T follicular helper cell (primary cell): ENCODE results near the gene CFAP157.
"Not testable (repeated sequence)": the region's sequence is repeated elsewhere in the genome, so short reads cannot be mapped to it uniquely, and the experiment has no call there.

ENCODE experiments used
- DNase-seq: peaks from one replicate; pipeline ENCODE4 v3.0.0-alpha.2; 2020; ENCODE audit warnings: low read depth

The CFAP157 gene

GRCh38 chr9:127735530-127736185 is 28.9 kb downstream of the CFAP157 start:
- DNase-seq = no peak

GRCh38 chr9:127738666-127739065 is 31.9 kb downstream of the CFAP157 start:
- no peak for DNase-seq

DNA sequence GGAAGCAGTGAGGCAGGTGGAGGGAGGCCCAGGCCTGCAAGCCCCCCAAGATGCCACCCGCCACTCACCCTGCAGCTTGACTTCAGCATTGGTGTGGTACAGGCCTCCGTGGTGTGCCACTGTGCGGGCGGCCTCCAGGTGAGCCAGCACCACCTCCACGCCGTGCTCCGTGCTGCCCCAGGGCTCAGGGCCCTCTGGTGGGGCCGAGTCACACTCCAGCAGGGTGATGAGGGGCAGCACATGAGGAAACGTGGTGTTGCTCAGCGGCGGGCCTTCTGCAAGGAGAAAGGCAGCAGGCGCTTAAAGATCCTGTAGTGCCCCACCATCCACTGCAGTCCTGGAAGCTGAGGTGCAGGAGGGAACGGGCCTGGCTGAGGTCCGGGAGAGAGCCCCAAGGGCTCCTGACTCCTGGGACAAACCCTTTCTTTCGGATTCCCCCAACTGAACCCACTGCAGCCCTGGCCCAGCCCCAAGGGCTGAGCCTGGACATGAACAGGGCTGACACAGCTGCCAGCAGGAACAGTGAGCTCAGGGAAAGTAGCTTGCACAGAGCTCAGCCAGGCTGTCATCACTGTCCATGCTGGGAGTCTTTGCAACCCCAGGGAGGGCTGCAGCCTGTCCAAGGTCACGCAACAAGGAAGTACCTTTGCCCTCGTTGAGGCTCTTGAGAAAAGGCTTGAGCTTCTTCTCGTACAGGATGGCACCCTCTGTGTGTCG is 33.0 kb downstream of the CFAP157 start:
- DNase-seq = no peak

DNA sequence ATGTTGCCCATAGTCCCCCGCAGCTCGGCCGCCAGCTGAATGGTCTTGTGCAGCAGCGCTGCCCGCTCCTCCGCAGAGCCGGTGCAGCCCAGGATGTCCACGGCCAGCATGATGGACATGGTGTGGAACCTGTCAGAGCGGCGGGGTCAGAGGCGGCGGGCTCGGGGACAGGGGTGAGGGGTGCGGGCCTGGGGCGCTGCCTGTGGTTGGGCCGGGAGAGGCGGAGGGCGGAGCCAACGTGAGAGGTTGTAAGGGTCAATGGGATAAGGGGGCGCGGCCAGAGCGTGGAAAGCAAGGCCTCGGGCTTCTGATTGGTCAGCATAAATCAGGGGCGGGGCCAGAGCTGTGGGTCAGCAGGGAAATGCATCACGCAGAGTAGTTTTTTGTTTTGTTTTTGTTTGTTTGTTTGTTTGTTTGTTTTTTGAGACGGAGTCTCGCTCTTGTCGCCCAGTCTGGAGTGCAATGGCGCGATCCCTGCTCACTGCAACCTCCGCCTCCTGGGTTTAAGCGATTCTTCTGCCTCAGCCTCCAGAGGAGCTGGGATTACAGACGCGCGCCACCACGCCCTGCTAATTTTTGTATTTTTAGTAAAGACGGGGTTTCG is 35.1 kb downstream of the CFAP157 start:
- DNase-seq = no peak

GRCh38 chr9:127742435-127743088 is 35.8 kb downstream of the CFAP157 start:
- no peak for DNase-seq

GRCh38 chr9:127744398-127745110 is 37.8 kb downstream of the CFAP157 start:
- no peak for DNase-seq

GRCh38 chr9:127746959-127747569 is 40.3 kb downstream of the CFAP157 start:
- no peak for DNase-seq

DNA sequence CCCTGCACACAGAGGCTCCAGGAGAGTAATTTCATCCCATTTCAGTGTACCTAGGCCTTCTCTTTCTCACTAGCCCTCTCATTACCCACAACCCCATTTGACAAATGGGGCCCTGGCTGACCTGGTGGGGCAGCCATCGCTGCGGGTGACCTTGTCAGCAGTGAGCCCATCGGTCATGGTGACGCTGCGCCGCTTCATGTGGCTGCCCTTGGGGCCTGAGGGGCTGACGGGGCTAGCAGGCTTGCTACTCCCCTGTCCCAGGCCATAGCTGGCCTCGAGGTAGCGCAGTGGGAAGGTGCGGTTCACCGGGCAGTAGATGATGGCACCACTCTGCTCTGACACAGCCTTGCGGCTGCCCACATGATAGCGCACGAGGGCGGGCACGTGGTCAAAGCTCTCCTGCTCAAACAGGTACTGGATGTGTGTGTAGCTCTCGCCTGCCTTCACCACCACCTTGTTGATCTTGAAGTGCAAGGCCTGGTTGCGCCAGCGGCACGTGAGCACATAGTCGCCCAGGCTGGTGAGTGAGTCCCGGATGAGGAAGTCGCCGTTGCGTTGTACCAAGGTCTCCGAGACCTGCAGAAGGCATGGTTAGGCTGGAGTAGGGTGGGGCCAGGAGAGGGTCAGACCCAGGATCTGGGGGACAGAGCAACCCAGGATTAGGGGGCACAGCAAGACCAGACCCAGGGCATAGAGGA is 42.5 kb downstream of the CFAP157 start:
- DNase-seq = no peak

- DNase-seq = no peak
Observed at GRCh38 chr9:127751269-127752054, 44.7 kb downstream of the CFAP157 start.

- DNase-seq = no peak
Observed at GRCh38 chr9:127753148-127753547, 46.4 kb downstream of the CFAP157 start.

GRCh38 chr9:127753622-127754021 is 46.8 kb downstream of the CFAP157 start:
- no peak for DNase-seq

DNA sequence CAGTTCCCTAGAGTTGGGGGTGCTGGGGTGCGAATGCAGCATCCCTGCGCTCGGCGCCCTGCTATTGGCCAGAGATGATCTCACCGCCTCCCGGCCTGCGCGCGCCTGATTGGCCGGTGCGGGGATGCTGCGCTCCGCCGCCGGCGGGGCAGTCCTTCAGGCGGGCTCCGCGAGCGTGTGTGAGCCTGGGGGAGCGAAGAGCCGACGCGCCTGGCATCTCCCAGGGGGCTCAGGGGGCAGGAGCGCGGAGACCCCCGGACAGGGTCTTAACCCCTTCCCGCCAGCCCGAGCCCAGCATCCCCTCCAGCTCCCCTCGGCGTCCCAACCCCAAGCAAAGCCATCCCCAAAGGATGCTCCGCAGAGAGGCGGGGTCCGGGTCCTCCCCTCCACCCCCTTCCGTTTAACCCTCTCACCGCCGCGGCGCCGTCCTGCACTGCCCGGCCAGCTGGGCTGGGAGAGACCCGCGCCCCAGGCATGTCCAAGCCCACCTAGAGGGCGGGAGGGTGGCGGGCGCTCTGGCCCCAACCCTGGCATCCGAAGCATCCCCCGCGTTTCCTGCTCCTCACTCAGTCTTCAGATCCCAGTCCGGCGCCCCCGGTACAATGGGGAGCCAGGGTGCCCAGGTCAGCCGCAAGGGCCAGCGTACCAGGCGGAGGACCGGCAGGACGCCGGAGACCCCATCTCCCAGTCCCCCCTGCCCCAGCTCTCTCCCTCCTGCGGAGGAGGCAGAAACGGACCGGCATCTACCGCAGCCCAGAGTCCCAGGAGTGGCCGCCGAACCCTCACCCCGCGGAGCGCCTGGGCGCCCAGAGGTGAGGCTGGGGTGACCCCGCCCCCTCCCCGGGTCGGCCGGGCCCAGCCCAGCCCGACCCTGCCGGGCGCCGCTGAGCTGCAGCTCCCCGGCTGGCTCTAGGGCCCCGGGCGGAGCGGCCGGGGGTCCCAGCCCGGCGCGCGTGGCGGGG is 47.6 kb downstream of the CFAP157 start:
- no peak for DNase-seq

GRCh38 chr9:127755061-127756060 is 48.6 kb downstream of the CFAP157 start:
- no peak for DNase-seq

DNA sequence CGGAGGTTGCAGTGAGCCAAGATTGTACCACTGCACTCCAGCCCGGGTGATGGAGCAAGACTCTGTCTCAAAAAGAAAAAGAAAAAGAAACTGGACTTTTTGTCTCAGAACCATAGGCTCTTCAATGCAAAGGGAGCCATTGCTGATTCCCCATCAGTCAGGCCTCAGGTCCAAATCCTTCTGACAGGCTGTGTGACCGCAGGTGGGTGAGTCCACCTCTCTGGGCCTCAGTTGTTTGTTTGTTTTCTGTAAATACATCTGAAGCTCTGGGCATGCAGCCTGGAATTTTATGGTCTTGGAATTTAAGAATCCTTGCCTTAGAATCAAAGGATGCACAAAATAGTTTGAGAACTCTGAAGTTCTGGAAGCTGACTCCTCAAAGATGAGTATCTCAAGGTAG is 49.4 kb downstream of the CFAP157 start:
- DNase-seq = no peak

- DNase-seq = not testable (repeated sequence)
Observed at GRCh38 chr9:127756776-127757175, 50.0 kb downstream of the CFAP157 start.

- DNase-seq = no peak
Observed at GRCh38 chr9:127758843-127759242, 52.1 kb downstream of the CFAP157 start.

- DNase-seq = no peak
Observed at GRCh38 chr9:127761061-127761460, 54.3 kb downstream of the CFAP157 start.

- DNase-seq = no peak
Observed at GRCh38 chr9:127761491-127761956, 54.7 kb downstream of the CFAP157 start.
